SK-N-SH treated with all-trans-retinoic acid at 6 μM for 48 hours (cell line): ENCODE results near the gene ADGRD2.

Experiments used
- ARNTL ChIP-seq: fragments of 450-650 bp; formaldehyde crosslinking; IDR thresholded peaks from 2 replicates; pipeline ENCODE4 v1.5.0; 2020; ENCODE audit warnings: low read depth, mild to moderate bottlenecking, moderate library complexity, borderline replicate concordance
- CREB5 ChIP-seq: fragments of 250-450 bp; sonication (Bioruptor Pico); IDR thresholded peaks from 2 replicates; pipeline ENCODE4 v1.5.1; 2020; ENCODE audit warnings: low read depth, mild to moderate bottlenecking, moderate library complexity

GRCh38 chr9:124491049-124491975 is 41.1 kb downstream of the ADGRD2 start:
- no peak for TF ChIP-seq CREB5 (CRISPR knock-in tag)
- TF ChIP-seq ARNTL (CRISPR knock-in tag) = no peak
